Lower leg skin (tissue), 3 donors: ENCODE measurements around the gene NALF2.

Experiments used
- POLR2A ChIP-seq, 2 donors: fragments of 450-650 bp; IDR thresholded peaks; one replicate each; pipeline ENCODE4 v1.6.1; 2016 to 2017; ENCODE audit warnings: antibody characterized with exemption in 2 of 2, mild to moderate bottlenecking in 1 of 2, moderate library complexity in 1 of 2
- TF ChIP-seq, protein P1 (sequence below), 3 donors: fragments of 450-650 bp; IDR thresholded peaks; one replicate each; pipeline ENCODE4 v1.5.1; 2016; ENCODE audit warnings: antibody characterized with exemption in 3 of 3, mild to moderate bottlenecking in 3 of 3, moderate library complexity in 2 of 3

DNA sequence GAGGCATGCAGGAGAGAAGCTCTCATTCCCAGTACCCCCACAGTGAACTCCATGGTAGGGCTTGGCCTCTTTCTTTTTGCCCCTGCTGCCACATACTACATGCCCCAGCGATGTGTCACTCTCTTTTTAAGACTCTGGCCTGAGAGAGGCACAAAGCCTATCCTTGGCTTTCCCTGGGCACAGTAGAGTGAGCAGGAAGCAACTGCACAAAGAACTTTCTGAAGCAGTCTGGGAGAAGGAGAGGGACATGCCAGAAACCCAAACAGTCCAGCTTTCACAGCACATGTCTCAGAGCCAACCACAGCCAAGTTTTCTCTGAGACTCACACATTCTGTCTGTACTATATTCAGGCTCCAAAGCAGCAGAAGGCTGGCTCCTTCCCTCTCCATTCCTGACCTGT lies 7.9 kb upstream of the NALF2 start:
- TF ChIP-seq, protein P1, sequence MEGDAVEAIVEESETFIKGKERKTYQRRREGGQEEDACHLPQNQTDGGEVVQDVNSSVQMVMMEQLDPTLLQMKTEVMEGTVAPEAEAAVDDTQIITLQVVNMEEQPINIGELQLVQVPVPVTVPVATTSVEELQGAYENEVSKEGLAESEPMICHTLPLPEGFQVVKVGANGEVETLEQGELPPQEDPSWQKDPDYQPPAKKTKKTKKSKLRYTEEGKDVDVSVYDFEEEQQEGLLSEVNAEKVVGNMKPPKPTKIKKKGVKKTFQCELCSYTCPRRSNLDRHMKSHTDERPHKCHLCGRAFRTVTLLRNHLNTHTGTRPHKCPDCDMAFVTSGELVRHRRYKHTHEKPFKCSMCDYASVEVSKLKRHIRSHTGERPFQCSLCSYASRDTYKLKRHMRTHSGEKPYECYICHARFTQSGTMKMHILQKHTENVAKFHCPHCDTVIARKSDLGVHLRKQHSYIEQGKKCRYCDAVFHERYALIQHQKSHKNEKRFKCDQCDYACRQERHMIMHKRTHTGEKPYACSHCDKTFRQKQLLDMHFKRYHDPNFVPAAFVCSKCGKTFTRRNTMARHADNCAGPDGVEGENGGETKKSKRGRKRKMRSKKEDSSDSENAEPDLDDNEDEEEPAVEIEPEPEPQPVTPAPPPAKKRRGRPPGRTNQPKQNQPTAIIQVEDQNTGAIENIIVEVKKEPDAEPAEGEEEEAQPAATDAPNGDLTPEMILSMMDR (IDR thresholded peaks at IDR 0.05): no peak
- TF ChIP-seq POLR2A (IDR thresholded peaks at IDR 0.05): no peak
